ENCODE results near the gene HS3ST4. TPM values are rescaled to one million over a fixed set of nuclear protein-coding genes. Genes with fewer than 3 reads are reported as not detected.

The HS3ST4 gene
- total and polyA plus RNA-seq, 7 experiments from 2014 or later: not detected

Small RNAs within 50 kb of the gene (microRNA-seq; reads per million reads assigned to microRNA genes)
- gene MIR548W (ENCODE audit: borderline microRNAs expressed): not detected

Measured in naive thymus-derived CD4-positive, alpha-beta T cell (primary cell).